GM10266 (cell line): ENCODE measurements around the gene NRL.
A peak's percentile ranks its signal among the peaks of the same experiment; 100 is the strongest.

Experiments used
- DNase-seq: peaks from one replicate; pipeline ENCODE4 v3.0.0; 2012; ENCODE audit errors: extremely low spot score
- TF ChIP-seq, protein P1 (sequence below): IDR thresholded peaks from 2 replicates; pipeline ENCODE4 v1.5.1; 2012; ENCODE audit warnings: mild to moderate bottlenecking, low read depth; ENCODE audit not compliant: control insufficient read depth, insufficient read depth; ENCODE audit errors: missing control alignments

NRL gene

DNA sequence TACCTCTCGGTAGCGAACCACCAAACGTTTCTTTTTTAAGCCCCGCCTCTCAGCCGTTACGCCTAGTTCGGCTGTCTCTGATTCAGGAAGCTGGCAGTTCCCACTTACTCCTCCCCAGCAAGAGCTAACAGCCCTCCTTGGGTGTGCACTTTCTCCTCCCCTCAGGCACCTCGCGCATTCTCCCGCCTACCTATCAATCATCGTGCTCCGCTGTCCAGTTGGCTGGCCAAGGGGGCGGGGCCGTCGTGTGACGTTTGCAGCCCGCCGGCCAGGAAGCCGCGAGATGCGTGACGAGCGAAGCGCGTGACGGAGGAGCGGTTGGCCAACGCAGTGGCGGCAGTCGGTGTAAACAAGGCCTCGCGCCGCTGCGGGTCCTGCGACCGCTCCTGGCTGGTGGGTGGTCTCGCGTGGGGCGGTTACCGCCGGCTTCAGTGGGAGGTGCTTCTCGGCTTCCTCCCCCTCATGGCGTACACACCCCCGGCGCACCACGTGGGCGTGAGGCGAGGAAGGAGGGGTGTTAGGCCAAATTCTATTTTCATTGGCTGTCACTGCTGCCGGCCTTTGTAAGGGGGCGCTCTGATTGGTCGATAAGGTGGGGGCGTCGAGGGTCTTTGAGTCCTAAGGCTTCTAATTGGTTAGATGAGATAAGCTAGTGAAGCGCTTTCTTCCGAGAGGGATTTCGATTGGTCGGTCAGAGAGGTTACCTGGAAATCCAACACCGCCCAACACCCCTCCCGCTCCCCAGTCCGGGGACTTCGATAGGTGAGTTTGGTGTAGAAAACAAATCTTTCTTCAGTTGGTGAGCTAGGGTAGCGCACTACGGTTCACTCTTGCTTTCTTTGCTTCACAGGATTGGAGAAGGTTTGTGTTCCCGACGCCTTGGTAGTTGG lies at the start of gene NRL, which contains the start of gene DCAF11:
Gene NRL, minus strand, starts transcription at position 418 of the 890 bp plus-strand sequence. CDS start 32,101 bp downstream, outside the sequence.
Gene DCAF11, plus strand, starts transcription at position 246 of the 890 bp plus-strand sequence. CDS start 818 bp downstream, outside the sequence.
- TF ChIP-seq, protein P1, sequence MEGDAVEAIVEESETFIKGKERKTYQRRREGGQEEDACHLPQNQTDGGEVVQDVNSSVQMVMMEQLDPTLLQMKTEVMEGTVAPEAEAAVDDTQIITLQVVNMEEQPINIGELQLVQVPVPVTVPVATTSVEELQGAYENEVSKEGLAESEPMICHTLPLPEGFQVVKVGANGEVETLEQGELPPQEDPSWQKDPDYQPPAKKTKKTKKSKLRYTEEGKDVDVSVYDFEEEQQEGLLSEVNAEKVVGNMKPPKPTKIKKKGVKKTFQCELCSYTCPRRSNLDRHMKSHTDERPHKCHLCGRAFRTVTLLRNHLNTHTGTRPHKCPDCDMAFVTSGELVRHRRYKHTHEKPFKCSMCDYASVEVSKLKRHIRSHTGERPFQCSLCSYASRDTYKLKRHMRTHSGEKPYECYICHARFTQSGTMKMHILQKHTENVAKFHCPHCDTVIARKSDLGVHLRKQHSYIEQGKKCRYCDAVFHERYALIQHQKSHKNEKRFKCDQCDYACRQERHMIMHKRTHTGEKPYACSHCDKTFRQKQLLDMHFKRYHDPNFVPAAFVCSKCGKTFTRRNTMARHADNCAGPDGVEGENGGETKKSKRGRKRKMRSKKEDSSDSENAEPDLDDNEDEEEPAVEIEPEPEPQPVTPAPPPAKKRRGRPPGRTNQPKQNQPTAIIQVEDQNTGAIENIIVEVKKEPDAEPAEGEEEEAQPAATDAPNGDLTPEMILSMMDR, result no peak
- peak; percentile 97 for DNase-seq

DNA sequence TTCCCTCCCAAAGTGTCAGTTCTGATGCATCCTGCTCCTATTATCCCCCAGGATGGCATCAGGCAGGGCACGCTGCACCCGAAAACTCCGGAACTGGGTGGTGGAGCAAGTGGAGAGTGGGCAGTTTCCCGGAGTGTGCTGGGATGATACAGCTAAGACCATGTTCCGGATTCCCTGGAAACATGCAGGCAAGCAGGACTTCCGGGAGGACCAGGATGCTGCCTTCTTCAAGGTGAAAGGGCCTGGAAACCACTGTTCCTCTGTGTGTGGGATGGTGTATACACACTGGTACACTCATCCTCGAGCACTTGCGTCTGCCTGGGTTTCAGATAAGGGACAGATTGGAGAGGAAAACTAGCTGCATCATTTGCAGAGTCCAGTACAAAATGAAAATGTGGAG lies 47.3 kb upstream of the NRL start:
- DNase-seq, result no peak
- TF ChIP-seq, protein P1, result no peak

DNA sequence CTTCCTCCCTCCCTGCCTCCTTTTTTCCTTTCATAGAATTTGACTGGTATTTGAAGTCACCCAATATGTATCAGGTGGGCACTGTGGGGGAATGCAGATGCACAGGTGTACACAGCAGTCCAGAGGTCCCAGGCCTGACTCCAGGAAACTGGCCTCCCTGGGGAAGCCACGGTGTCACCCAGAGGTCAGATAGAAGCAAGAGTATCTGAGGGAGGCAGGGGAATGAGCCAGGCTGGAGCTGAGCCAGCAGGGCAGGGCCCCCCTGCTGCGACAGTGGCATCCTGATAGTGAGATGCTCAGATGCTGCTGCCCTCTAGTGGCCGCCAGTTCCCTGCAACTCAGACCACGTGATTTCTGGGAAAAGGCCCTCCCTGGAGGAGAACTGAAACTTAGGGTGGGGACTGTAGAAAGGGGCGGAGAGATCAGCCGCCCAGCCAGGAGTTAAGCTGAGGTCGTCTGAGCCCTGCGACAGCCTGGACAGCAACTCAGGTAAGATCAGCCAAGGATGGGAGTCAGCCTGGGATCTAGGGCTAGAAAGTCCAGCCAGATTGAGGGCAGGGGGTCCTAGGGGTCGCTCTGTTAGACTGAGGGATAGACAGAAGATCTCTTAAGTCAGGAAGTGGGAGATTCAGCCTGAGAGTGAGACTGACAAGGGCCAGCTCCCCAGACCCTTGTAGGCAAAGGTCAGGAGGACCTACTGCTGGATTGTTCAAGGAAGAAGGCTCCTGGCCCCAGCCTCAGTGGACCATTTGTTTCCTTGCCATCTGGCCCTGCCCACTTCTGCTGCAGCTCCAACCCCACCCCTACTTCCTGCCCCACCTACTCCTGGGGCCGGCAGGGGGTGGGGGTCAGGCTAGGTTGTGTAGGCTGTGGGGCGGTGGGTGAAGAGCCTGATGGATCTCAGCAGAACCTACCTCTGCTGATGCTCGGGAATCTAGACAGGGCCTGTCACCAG lies 46.4 kb upstream of the NRL start, which contains the start of gene IRF9:
Gene IRF9, plus strand, starts transcription at position 416 of the 955 bp plus-strand sequence. CDS start 880 bp downstream, outside the sequence.
- TF ChIP-seq, protein P1, result peak; percentile 97
- peak; percentile 94 for DNase-seq

DNA sequence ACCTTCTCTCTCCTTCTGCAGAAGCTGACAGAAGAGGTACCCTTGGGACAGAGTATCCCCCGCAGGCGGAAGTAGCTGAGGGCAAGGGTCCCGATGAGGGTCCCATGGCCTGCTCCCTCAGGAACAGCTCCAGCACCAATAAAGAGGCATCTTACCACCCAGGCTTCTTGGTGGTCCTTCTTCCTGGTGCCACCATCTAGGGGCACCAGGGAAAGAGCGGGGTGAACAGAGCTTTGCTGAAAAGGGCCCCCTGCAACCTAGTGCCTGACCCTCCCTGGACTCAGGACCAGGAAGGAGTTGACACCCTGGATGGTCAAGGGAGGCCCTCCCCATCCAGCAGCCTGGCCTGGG lies 45.7 kb upstream of the NRL start:
- DNase-seq, result no peak
- TF ChIP-seq, protein P1, result no peak

DNA sequence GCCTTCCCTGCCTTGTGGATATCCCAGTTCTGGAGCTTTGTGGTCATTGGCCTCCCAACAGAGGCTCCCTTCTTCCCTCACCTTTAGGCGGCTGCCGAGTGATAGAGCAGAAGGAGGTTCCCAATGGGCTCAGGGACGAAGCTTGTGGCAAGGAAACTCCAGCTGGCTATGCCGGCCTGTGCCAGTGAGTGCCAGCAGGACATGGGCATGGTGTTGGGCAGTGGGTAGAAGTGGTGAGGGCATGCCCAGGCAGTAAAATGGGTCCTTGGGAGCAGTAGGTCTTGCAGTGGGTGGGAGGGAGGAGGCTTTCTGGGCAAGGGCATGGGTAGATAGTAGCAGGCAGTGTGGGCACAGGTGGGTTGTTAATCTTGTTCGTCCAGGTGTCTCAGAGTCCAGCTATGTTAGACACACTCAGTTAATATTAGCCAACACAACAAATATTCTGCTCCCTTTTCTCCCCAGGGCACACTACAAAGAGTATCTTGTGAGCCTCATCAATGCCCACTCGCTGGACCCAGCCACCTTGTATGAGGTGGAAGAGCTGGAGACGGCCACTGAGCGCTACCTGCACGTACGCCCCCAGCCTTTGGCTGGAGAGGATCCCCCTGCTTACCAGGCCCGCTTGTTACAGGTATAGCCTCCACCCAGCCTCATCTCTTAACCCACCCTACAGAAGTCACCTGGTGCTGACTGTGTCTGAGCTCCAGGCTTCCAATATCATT lies 45.2 kb upstream of the NRL start:
- TF ChIP-seq, protein P1, result no peak
- no peak for DNase-seq

DNA sequence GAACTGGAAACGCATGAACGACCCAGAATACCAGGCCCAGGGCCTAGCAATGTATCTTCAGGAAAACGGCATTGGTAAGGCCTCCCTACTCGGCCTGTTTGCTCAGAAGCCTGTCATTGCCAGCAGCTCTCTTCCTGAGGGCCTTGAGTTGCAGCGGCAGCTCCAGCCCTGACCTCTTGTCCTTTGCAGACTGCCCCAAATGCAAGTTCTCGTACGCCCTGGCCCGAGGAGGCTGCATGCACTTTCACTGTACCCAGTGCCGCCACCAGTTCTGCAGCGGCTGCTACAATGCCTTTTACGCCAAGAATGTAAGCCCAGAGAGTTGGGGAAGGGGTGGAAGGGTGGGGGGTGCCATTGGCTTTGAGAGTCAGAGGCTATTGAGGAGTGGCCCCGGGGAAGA lies 42.6 kb upstream of the NRL start:
- DNase-seq, result no peak
- TF ChIP-seq, protein P1, result no peak
